ENCODE measurements around the gene RHOT1.

The RHOT1 gene

DNA sequence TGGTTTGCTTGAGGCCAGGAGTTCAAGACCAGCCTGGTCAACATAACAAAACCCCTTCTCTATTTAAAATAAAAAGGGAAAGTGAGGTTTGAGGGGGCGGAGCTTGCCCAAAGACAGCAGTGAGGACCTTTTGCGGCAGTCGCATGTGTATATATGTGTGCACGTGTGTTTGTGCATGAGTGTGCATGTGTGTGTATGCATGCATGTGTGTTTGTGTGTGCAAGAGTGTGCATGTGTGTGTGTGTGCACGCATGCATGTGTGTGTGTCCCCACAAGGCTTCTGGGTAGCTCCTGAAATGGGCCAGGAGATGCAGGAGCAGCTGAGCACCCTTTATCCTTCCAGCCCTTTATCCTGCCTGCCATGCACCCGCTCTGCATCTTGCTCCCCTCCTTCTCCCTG lies 132.3 kb downstream of the RHOT1 start:
- no peak for DNase-seq

All from HCEC 1CT (cell line).